Mesothelial cell of epicardium (in vitro differentiated cells): ENCODE data around the gene SLC38A9. TPM values are rescaled to one million over a fixed set of nuclear protein-coding genes. Genes with fewer than 3 reads are reported as not detected.

Experiments
- DNase-seq, 2 experiments: peaks; one replicate each; pipeline ENCODE4 v3.0.0; 2021; ENCODE audit warnings: low spot score in 2 of 2; ENCODE audit not compliant: unreplicated experiment in 2 of 2
- H3K27ac Mint-ChIP-seq: 2 replicates; pipeline ENCODE4 v1.8.0; 2021; ENCODE audit warnings: mixed read lengths
- H3K27me3 Mint-ChIP-seq: 2 replicates; pipeline ENCODE4 v1.8.0; 2021; ENCODE audit warnings: low read depth, mixed read lengths
- H3K36me3 Mint-ChIP-seq: 2 replicates; pipeline ENCODE4 v1.8.0; 2021; ENCODE audit warnings: mixed read lengths
- H3K4me1 Mint-ChIP-seq: 2 replicates; pipeline ENCODE4 v1.8.0; 2021; ENCODE audit warnings: mixed read lengths
- H3K4me3 Mint-ChIP-seq: 2 replicates; pipeline ENCODE4 v1.8.0; 2021; ENCODE audit warnings: mild to moderate bottlenecking, moderate library complexity, mixed read lengths
- H3K9me3 Mint-ChIP-seq: 2 replicates; pipeline ENCODE4 v1.8.0; 2021; ENCODE audit warnings: mixed read lengths
- total RNA-seq: library from RNA; stranded (reverse); gene quantifications from 3 replicates; pipeline ENCODE4 v1.2.1, GENCODE V29; 2021
- TF ChIP-seq, protein P1 (sequence below): fragments of 200-600 bp; sonication (generic); IDR thresholded peaks from one replicate; pipeline ENCODE4 v1.5.0; 2021; ENCODE audit warnings: antibody characterized with exemption; ENCODE audit not compliant: unreplicated experiment

Gene SLC38A9
- total RNA-seq, 1 donor from 2014 or later, result 39.9 TPM

GRCh38 chr5:55578771-55579170 is 133.4 kb downstream of the SLC38A9 start:
- H3K9me3 Mint-ChIP-seq, result no peaks in the 10 kb centered on the region
- H3K4me1 Mint-ChIP-seq, result peaks cover 32% of the 10 kb centered on the region
- no peaks in the 10 kb centered on the region for H3K36me3 Mint-ChIP-seq
- no peak overlapping the region for H3K27ac Mint-ChIP-seq
- no peaks in the 10 kb centered on the region for H3K27me3 Mint-ChIP-seq
- TF ChIP-seq, protein P1, sequence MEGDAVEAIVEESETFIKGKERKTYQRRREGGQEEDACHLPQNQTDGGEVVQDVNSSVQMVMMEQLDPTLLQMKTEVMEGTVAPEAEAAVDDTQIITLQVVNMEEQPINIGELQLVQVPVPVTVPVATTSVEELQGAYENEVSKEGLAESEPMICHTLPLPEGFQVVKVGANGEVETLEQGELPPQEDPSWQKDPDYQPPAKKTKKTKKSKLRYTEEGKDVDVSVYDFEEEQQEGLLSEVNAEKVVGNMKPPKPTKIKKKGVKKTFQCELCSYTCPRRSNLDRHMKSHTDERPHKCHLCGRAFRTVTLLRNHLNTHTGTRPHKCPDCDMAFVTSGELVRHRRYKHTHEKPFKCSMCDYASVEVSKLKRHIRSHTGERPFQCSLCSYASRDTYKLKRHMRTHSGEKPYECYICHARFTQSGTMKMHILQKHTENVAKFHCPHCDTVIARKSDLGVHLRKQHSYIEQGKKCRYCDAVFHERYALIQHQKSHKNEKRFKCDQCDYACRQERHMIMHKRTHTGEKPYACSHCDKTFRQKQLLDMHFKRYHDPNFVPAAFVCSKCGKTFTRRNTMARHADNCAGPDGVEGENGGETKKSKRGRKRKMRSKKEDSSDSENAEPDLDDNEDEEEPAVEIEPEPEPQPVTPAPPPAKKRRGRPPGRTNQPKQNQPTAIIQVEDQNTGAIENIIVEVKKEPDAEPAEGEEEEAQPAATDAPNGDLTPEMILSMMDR, result no peak
- H3K4me3 Mint-ChIP-seq, result no peak overlapping the region
- DNase-seq, result no peak

- DNase-seq, result no peak
- Mint-ChIP-seq H3K27me3 (no peaks in the 10 kb centered on the region), H3K36me3 (no peaks in the 10 kb centered on the region), H3K27ac (peak overlapping the region; percentile 28), H3K9me3 (no peaks in the 10 kb centered on the region), H3K4me3 (no peak overlapping the region), H3K4me1 (peaks cover 32% of the 10 kb centered on the region)
- TF ChIP-seq, protein P1, result no peak
Observed at GRCh38 chr5:55577353-55578060, 134.6 kb downstream of the SLC38A9 start.

DNA sequence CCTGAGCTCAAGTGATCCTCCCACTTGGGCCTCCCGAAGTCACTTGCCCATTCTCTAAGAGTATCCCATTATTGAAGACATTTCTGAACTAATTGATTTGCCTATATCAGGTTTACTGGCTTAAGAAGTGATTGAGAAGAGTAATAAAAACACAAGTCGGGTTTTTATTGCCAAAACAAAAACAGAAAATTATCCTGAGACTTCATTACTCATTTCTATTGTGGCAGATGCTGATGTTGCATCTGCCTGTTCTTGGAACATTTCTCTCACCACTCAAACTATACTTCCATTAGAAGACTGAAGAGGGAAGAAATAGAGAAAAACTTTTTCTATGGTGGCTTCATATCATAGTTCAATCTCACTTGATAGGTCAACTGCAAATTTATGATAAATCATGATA is 135.5 kb downstream of the SLC38A9 start:
- TF ChIP-seq, protein P1, result no peak
- H3K4me3 Mint-ChIP-seq, result no peak overlapping the region
- DNase-seq, result no peak
- peaks cover 32% of the 10 kb centered on the region for H3K4me1 Mint-ChIP-seq
- no peaks in the 10 kb centered on the region for H3K36me3 Mint-ChIP-seq
- no peaks in the 10 kb centered on the region for H3K9me3 Mint-ChIP-seq
- H3K27me3 Mint-ChIP-seq, result no peaks in the 10 kb centered on the region
- H3K27ac Mint-ChIP-seq, result peak overlapping the region; percentile 1

Other genes starting within 250 kb of the SLC38A9 start
- 27.6 to 31.8 TPM (median 30.5 TPM) in 3 replicates for gene PLPP1, start 177.4 kb downstream of the SLC38A9 start, total RNA-seq
- 0.18 TPM in 1 of 3 replicates, not detected in the others for gene DDX4, start 25.7 kb upstream of the SLC38A9 start, total RNA-seq
- not detected in 3 replicates for gene IL31RA, start 139.0 kb upstream of the SLC38A9 start, total RNA-seq